GM12878 (cell line): ENCODE data around the gene TAPBP. TPM values are rescaled to one million over a fixed set of nuclear protein-coding genes. Genes with fewer than 3 reads are reported as not detected.
A peak's percentile ranks its signal among the peaks of the same experiment; 100 is the strongest.

Source experiments
- ASH2L ChIP-seq: fragments of 300-600, 200-600 bp; sonication (generic); IDR thresholded peaks from 2 replicates; pipeline ENCODE4 v1.6.1; 2017; ENCODE audit warnings: low read depth, mild to moderate bottlenecking, borderline replicate concordance
- CBFB ChIP-seq: IDR thresholded peaks from 2 replicates; pipeline ENCODE4 v1.6.1; 2016; ENCODE audit warnings: antibody characterized with exemption, low read depth
- DPF2 ChIP-seq: fragments of 450-650 bp; IDR thresholded peaks from 2 replicates; pipeline ENCODE4 v1.6.1; 2017; ENCODE audit warnings: mild to moderate bottlenecking
- FOS ChIP-seq: IDR thresholded peaks from 3 replicates; pipeline ENCODE4 v1.6.1; 2011; ENCODE audit warnings: borderline replicate concordance; ENCODE audit not compliant: insufficient read length; ENCODE audit errors: extremely low read depth
- HDGF ChIP-seq: fragments of 450-650 bp; IDR thresholded peaks from 2 replicates; pipeline ENCODE4 v1.6.1; 2016; ENCODE audit warnings: antibody characterized with exemption
- IKZF2 ChIP-seq, 2 experiments: fragments of 450-650 bp; IDR thresholded peaks; 2 replicates each; pipeline ENCODE4 v1.6.1; 2017; ENCODE audit warnings: mild to moderate bottlenecking in 2 of 2, moderate library complexity in 2 of 2
- MTA3 ChIP-seq: IDR thresholded peaks from 2 replicates; pipeline ENCODE4 v1.6.1; 2012; ENCODE audit warnings: low read length, inconsistent platforms, borderline replicate concordance
- MYB ChIP-seq: fragments of 150-350 bp; IDR thresholded peaks from 2 replicates; pipeline ENCODE4 v1.6.1; 2014; ENCODE audit warnings: mild to moderate bottlenecking, low read depth, low read length, borderline replicate concordance
- RAD51 ChIP-seq: fragments of 450-650 bp; IDR thresholded peaks from 2 replicates; pipeline ENCODE4 v1.6.1; 2016; ENCODE audit warnings: moderate library complexity, mild to moderate bottlenecking, inconsistent platforms
- SMAD1 ChIP-seq: fragments of 450-650 bp; IDR thresholded peaks from 2 replicates; pipeline ENCODE4 v1.6.1; 2018; ENCODE audit warnings: mild to moderate bottlenecking, low read depth; ENCODE audit not compliant: partially characterized antibody
- TARDBP ChIP-seq: IDR thresholded peaks from 2 replicates; pipeline ENCODE4 v1.6.1; 2016; ENCODE audit warnings: borderline replicate concordance
- TBL1XR1 ChIP-seq: IDR thresholded peaks from 2 replicates; pipeline ENCODE4 v1.6.1; 2012; ENCODE audit warnings: low read depth, low read length, improper control_type of control experiment
- TCF12 ChIP-seq: IDR thresholded peaks from 2 replicates; pipeline ENCODE4 v1.6.1; 2011; ENCODE audit warnings: low read depth, mild to moderate bottlenecking, low read length
- ZNF217 ChIP-seq: fragments of 450-650 bp; IDR thresholded peaks from 2 replicates; pipeline ENCODE4 v1.6.1; 2017; ENCODE audit warnings: antibody characterized with exemption, mild to moderate bottlenecking
- polyA plus RNA-seq, 11 experiments: library from polyadenylated mRNA; depleted of rRNA in 4 of 11; unstranded in 6 of 11; stranded (reverse) in 5 of 11; fragments of >200 nt; fragmentation: Nextera tagmentation in 4 of 11; fragmentation: Illumina TruSeq in 1 of 11; extraction: Ambion mirVana in 4 of 11; extraction: Trizol in 1 of 11; gene quantifications; 1 replicate in 1 of 11; 2 replicates in 10 of 11; pipeline versions ENCODE4 v1.2.1 to v1.2.3, GENCODE V29; 2011 to 2016; ENCODE audit warnings: inconsistent platforms in 2 of 11, missing spikeins in 2 of 11, low read depth in 1 of 11
- total RNA-seq, 4 experiments: library from RNA; depleted of rRNA in 3 of 4; stranded (reverse); fragments of >200 nt in 3 of 4; fragmentation: Illumina TruSeq in 1 of 4; extraction: Trizol in 1 of 4; gene quantifications; 2 replicates each; pipeline versions ENCODE4 v1.2.1 to v1.2.3, GENCODE V29; 2013 to 2021
- TF ChIP-seq, protein P1 (sequence below): IDR thresholded peaks from 2 replicates; pipeline ENCODE4 v1.6.1; 2012; ENCODE audit warnings: mild to moderate bottlenecking, low read depth, low read length
- TF ChIP-seq, protein P2 (sequence below): IDR thresholded peaks from 2 replicates; pipeline ENCODE4 v1.6.1; 2011; ENCODE audit warnings: borderline replicate concordance, low read depth, mild to moderate bottlenecking, moderate library complexity, low read length; ENCODE audit not compliant: insufficient read depth, poor library complexity, severe bottlenecking
- TF ChIP-seq, protein P3 (sequence below): fragments of 450-650 bp; IDR thresholded peaks from 2 replicates; pipeline ENCODE4 v1.6.1; 2017; ENCODE audit warnings: mild to moderate bottlenecking, moderate library complexity

The TAPBP gene
- total and polyA plus RNA-seq, 10 of the 15 experiments (the other 5 are each of a cell fraction or from before 2014, with no cell fraction given) = 14.6 to 210 (median 78.1) TPM

DNA sequence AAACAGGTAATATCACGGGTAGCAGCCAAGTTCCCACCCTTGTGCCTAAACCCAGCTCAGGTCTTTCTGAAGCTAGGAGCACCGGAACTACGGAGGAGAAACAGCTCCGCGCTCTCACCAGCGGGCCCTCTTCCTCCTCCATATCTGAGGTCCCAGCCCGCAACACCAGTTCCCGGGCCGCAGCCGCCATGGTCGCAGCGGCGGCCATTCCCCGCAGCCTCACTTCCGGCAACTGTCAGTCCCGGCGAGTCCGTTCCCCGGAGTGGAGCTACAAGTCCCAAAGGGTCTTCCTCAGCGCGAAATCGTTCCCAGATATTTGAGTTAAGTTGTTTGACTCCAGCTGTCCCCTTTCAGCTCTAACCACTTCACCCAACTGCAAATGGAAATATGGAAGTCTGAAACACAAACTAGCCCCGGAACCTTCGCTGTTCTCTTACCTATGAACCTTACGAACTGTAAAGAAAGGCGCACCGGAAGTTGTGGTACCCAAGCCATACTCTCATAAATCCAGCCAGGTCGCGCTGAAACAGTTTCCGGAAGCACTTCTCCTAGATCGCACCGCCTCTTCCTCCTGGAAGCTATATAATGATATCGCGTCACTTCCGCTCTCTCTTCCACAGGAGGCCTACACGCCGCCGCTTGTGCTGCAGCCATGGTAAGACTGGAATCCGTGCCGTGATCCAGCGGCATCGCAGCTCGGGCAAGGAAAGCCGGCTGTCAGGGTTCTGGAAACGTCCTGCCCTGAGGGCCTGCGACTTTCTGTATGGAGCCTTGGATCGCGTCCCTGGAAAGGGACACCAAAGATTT is 42.2 kb downstream of the TAPBP start, which contains the start of the genes RPS18 and VPS52 (continued):
- TF ChIP-seq, protein P1, sequence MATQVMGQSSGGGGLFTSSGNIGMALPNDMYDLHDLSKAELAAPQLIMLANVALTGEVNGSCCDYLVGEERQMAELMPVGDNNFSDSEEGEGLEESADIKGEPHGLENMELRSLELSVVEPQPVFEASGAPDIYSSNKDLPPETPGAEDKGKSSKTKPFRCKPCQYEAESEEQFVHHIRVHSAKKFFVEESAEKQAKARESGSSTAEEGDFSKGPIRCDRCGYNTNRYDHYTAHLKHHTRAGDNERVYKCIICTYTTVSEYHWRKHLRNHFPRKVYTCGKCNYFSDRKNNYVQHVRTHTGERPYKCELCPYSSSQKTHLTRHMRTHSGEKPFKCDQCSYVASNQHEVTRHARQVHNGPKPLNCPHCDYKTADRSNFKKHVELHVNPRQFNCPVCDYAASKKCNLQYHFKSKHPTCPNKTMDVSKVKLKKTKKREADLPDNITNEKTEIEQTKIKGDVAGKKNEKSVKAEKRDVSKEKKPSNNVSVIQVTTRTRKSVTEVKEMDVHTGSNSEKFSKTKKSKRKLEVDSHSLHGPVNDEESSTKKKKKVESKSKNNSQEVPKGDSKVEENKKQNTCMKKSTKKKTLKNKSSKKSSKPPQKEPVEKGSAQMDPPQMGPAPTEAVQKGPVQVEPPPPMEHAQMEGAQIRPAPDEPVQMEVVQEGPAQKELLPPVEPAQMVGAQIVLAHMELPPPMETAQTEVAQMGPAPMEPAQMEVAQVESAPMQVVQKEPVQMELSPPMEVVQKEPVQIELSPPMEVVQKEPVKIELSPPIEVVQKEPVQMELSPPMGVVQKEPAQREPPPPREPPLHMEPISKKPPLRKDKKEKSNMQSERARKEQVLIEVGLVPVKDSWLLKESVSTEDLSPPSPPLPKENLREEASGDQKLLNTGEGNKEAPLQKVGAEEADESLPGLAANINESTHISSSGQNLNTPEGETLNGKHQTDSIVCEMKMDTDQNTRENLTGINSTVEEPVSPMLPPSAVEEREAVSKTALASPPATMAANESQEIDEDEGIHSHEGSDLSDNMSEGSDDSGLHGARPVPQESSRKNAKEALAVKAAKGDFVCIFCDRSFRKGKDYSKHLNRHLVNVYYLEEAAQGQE = peak; percentile 35; the same call in 1 of the 2 replicates
- TF ChIP-seq TARDBP (peak; percentile 32; the same call in 1 of the 2 replicates), MTA3 (no peak), DPF2 (peak; percentile 53), MYB (no peak), SMAD1 (peak; percentile 90), HDGF (no peak), IKZF2 (IDR thresholded peaks at IDR 0.05) (peak; percentile 31 to 39; a peak in 2 of 4 replicates), TBL1XR1 (no peak), ASH2L (peak; percentile 43), TCF12 (peak; percentile 82; the same call in 1 of the 2 replicates), ZNF217 (0 out of 2 replicates have a peak, but pooled peaks have one; percentile 51), CBFB (peak; percentile 93), RAD51 (peak; percentile 47; the same call in 1 of the 2 replicates), FOS (no peak)
- TF ChIP-seq, protein P2, sequence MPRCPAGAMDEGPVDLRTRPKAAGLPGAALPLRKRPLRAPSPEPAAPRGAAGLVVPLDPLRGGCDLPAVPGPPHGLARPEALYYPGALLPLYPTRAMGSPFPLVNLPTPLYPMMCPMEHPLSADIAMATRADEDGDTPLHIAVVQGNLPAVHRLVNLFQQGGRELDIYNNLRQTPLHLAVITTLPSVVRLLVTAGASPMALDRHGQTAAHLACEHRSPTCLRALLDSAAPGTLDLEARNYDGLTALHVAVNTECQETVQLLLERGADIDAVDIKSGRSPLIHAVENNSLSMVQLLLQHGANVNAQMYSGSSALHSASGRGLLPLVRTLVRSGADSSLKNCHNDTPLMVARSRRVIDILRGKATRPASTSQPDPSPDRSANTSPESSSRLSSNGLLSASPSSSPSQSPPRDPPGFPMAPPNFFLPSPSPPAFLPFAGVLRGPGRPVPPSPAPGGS = no peak
- TF ChIP-seq, protein P3, sequence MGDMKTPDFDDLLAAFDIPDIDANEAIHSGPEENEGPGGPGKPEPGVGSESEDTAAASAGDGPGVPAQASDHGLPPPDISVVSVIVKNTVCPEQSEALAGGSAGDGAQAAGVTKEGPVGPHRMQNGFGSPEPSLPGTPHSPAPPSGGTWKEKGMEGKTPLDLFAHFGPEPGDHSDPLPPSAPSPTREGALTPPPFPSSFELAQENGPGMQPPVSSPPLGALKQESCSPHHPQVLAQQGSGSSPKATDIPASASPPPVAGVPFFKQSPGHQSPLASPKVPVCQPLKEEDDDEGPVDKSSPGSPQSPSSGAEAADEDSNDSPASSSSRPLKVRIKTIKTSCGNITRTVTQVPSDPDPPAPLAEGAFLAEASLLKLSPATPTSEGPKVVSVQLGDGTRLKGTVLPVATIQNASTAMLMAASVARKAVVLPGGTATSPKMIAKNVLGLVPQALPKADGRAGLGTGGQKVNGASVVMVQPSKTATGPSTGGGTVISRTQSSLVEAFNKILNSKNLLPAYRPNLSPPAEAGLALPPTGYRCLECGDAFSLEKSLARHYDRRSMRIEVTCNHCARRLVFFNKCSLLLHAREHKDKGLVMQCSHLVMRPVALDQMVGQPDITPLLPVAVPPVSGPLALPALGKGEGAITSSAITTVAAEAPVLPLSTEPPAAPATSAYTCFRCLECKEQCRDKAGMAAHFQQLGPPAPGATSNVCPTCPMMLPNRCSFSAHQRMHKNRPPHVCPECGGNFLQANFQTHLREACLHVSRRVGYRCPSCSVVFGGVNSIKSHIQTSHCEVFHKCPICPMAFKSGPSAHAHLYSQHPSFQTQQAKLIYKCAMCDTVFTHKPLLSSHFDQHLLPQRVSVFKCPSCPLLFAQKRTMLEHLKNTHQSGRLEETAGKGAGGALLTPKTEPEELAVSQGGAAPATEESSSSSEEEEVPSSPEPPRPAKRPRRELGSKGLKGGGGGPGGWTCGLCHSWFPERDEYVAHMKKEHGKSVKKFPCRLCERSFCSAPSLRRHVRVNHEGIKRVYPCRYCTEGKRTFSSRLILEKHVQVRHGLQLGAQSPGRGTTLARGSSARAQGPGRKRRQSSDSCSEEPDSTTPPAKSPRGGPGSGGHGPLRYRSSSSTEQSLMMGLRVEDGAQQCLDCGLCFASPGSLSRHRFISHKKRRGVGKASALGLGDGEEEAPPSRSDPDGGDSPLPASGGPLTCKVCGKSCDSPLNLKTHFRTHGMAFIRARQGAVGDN = peak; percentile 74
